Dendritic cell treated with granulocyte-macrophage colony-stimulating factor and Interleukin-4, amounts not matched to agents 40 ng/mL and 50 ng/mL, for 4 days (primary cell): Measurements from ENCODE around the gene INO80.

Experiments used
- H3K27ac Mint-ChIP-seq: one replicate; pipeline ENCODE4 v1.8.0; 2022; ENCODE audit warnings: mild to moderate bottlenecking, mixed read lengths
- H3K27me3 Mint-ChIP-seq: one replicate; pipeline ENCODE4 v1.8.0; 2022; ENCODE audit warnings: mild to moderate bottlenecking, mixed read lengths
- H3K36me3 Mint-ChIP-seq: one replicate; pipeline ENCODE4 v1.8.0; 2022; ENCODE audit warnings: low read depth, mixed read lengths
- H3K4me1 Mint-ChIP-seq: one replicate; pipeline ENCODE4 v1.8.0; 2022; ENCODE audit warnings: low read depth, mixed read lengths
- H3K4me3 Mint-ChIP-seq: one replicate; pipeline ENCODE4 v1.8.0; 2022; ENCODE audit warnings: mild to moderate bottlenecking, moderate library complexity, mixed read lengths
- H3K9me3 Mint-ChIP-seq: one replicate; pipeline ENCODE4 v1.8.0; 2022; ENCODE audit warnings: mixed read lengths
- intact Hi-C: fragments of 100-400 bp; cut with micrococcal nuclease; formaldehyde crosslinking; loops from one replicate; pipeline ENCODE4 v1.15.0; 2022

The INO80 gene

DNA sequence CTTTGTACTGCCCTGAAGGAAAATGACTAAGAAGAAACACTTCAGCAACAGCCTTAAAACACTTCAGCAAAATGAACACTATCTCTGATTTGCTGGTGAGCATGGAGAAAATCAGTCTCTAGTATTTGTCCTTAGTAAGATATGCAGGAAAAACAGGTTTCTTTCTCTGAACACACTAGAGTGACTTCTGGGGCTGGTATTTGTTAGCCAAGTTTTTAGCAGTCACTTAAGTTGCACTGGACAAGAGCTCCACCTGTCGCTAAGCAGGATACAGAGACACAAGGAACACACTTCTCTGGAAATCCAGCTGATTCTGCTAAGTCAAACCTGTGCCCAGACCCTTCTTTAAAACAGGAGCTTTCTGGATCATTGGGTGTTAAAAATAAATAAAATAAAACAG is 97.5 kb downstream of the INO80 start:
- Mint-ChIP-seq H3K27me3 (no peaks in the 10 kb centered on the region), H3K9me3 (no peaks in the 10 kb centered on the region), H3K27ac (no peak overlapping the region), H3K4me3 (no peak overlapping the region), H3K4me1 (peaks cover 45% of the 10 kb centered on the region), H3K36me3 (peaks cover 84% of the 10 kb centered on the region)
- intact Hi-C loops: loop anchor here (10.0 kb wide), 1 partner anchor 274 kb away; no protein-coding TSS in a partner anchor

DNA sequence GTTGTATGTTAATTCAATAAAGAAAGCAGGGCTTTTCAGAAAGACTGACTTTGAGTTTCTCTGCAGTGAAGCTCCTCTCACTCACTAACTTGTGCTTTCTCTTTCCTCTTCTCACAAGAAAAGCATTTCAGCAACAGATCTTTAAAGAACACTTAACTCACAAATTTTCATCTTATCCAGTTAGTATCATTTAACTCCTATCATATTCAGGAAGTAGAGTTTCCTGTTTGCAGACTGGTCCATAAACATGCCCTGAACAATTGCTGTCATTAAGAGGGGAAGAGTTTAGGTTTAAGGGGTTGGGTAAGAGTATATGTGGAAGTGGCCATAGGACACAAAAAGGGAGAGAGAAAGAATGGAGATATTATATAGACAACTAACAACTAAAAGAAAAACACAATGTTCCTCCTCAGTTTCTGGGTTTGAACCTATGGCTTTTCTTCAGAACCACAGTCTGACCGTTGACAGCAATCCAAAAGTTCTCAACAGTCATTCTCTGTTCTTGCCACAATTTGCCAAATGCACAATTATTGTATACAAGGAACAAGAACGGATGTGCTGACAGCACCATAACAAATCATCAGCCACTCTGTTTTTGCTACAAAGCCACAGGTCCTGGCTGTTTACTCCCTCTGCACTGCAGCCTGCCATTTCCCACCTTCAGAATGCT is 98.9 kb downstream of the INO80 start:
- Mint-ChIP-seq H3K9me3 (no peaks in the 10 kb centered on the region), H3K4me3 (no peak overlapping the region), H3K4me1 (peaks cover 52% of the 10 kb centered on the region), H3K36me3 (peaks cover 83% of the 10 kb centered on the region), H3K27ac (no peak overlapping the region), H3K27me3 (no peaks in the 10 kb centered on the region)
- intact Hi-C loops: loop anchor here (10.0 kb wide), 1 partner anchor 272 kb away; no protein-coding TSS in a partner anchor

DNA sequence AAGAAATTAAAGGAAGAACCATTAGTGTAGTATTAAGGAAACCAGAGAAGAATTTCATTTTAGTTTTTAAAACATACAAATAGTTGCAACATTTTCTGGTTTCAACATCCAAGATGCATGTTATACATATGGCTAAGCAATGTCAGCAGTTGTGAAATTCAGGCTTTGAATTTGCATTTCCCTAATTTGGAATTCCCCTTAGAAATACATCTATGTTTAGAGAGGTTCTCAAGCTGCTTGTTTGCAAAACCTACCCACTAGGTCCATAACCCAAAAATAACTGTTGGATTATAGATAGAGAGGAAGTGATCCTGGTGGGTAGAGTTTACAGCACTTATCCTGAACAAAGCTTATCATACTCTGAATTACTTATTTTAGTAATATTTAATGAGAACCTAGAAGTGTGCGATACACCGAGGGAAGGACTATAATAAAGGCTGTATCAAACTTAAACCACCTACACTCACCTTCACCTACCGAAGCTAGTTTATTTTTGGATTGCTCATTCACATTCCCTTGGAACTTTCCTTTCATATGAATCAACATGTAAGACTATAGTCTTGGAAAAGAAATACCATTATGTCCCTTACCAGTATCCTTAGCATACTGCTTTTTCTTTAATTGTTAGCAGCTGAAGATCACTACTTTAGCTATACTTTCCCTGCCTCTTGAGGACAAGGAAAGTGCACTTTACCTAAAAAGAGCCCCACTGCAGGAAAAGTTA is 102.2 kb downstream of the INO80 start:
- H3K27ac Mint-ChIP-seq: no peak overlapping the region
- intact Hi-C loops: loop anchor here (10.0 kb wide), 1 partner anchor 269 kb away; no protein-coding TSS in a partner anchor
- no peak overlapping the region for H3K4me3 Mint-ChIP-seq
- no peaks in the 10 kb centered on the region for H3K27me3 Mint-ChIP-seq
- peaks cover 84% of the 10 kb centered on the region for H3K36me3 Mint-ChIP-seq
- no peaks in the 10 kb centered on the region for H3K9me3 Mint-ChIP-seq
- H3K4me1 Mint-ChIP-seq: peaks cover 45% of the 10 kb centered on the region

DNA sequence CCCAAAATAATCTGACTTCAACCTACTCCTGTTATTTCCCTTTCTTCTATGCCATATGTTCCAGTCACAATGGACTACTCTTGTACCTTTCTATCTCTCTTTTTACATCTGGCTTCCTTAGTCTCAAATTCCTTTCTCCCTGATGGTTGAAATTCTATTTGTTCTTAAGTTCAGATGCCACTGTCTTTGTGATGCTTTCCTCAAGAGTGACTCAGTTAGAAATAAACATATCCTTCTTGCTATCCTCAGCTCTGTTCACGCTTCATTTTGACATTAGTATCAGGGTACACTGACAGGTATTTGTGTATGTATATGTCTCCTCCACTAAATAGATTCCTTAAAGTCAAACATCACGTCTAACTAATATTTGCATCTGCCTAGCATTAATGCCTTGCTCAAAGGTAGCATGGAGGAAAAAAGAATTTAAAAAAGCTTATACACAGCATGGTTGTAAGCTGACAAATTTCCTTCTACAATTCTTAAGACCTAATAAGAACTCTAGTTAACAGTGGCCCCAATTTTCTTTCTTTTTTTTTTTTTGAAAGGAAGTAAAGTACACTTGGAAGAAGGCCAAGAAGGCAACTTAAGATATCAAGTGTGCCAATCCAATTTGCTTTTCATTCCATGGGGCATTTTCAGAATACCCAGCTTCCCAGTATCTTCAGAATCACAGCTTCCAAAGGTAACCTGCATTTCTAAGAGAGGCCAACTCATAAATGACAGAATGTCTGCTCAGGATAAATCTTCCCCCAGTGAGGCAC is 104.8 kb downstream of the INO80 start:
- Mint-ChIP-seq H3K27me3 (no peaks in the 10 kb centered on the region), H3K27ac (no peak overlapping the region), H3K4me3 (no peak overlapping the region), H3K9me3 (no peaks in the 10 kb centered on the region), H3K4me1 (peaks cover 21% of the 10 kb centered on the region), H3K36me3 (peaks cover 81% of the 10 kb centered on the region)
- intact Hi-C loops: loop anchor here (10.0 kb wide), 1 partner anchor 266 kb away; no protein-coding TSS in a partner anchor

DNA sequence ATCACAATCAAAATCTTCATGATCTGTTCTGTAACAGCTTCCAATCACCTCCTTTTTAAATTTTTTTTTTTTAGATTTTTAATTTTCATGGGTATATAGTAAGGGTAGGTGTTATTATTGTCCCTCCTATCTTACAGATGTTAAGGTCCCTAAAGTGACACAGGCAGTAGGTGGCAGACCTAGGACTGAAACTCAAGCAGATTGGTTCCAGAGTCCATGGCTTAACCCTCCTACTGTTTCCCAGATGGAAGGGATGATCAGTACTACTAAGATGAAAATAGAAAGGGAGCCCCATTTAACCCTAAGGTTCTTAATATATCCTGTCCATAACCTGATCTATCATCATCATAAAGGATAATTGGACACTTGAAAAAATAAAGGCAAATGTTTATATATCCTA is 105.7 kb downstream of the INO80 start:
- H3K36me3 Mint-ChIP-seq: peaks cover 81% of the 10 kb centered on the region
- H3K9me3 Mint-ChIP-seq: no peaks in the 10 kb centered on the region
- no peaks in the 10 kb centered on the region for H3K27me3 Mint-ChIP-seq
- intact Hi-C loops: loop anchor here (10.0 kb wide), 1 partner anchor 266 kb away; no protein-coding TSS in a partner anchor
- H3K27ac Mint-ChIP-seq: no peak overlapping the region
- H3K4me3 Mint-ChIP-seq: no peak overlapping the region
- peaks cover 21% of the 10 kb centered on the region for H3K4me1 Mint-ChIP-seq

DNA sequence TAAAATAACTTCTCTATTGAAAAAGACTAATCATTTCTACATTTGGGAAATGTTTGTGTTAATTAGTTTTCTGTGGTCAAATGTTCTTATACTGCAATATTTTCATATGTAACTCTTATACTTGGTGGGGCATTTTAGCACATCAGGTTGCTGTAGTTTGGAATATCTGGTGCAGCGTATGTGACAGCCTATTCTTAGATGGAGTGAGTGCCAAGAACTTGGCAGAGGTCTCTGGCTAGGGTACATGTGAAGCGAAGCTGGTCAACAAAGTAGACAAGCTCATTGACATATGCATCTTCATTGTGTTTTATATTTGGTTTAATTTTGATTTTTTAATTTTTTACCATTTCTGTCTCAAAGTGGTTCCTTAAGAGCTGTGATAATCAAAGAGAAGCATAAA is 109.6 kb downstream of the INO80 start:
- Mint-ChIP-seq H3K4me1 (no peaks in the 10 kb centered on the region), H3K27ac (no peak overlapping the region), H3K4me3 (no peak overlapping the region), H3K36me3 (peaks cover 86% of the 10 kb centered on the region), H3K27me3 (no peaks in the 10 kb centered on the region), H3K9me3 (no peaks in the 10 kb centered on the region)
- intact Hi-C loops: no loop called here

DNA sequence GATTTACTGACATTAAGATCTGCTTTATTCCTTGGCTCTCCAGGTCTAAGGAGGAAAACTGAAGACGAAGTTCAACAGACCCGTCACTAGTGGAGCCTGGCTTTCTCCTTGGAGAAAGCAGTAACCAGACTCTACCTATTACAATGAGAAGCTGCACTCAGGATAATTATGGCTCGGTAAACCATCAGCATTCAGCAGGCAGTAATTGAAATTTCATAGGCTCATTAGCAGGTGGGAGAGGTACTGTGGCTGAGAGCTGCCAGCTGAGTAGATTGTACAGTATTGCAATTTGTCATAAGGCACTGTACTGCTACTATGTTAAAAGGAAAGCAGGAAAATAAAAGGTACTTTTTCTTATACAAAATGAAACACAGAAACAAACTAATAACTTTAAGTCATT is 111.6 kb downstream of the INO80 start:
- Mint-ChIP-seq H3K4me1 (no peaks in the 10 kb centered on the region), H3K27me3 (no peaks in the 10 kb centered on the region), H3K4me3 (no peak overlapping the region), H3K36me3 (peaks cover 90% of the 10 kb centered on the region), H3K27ac (no peak overlapping the region), H3K9me3 (no peaks in the 10 kb centered on the region)
- intact Hi-C loops: no loop called here

DNA sequence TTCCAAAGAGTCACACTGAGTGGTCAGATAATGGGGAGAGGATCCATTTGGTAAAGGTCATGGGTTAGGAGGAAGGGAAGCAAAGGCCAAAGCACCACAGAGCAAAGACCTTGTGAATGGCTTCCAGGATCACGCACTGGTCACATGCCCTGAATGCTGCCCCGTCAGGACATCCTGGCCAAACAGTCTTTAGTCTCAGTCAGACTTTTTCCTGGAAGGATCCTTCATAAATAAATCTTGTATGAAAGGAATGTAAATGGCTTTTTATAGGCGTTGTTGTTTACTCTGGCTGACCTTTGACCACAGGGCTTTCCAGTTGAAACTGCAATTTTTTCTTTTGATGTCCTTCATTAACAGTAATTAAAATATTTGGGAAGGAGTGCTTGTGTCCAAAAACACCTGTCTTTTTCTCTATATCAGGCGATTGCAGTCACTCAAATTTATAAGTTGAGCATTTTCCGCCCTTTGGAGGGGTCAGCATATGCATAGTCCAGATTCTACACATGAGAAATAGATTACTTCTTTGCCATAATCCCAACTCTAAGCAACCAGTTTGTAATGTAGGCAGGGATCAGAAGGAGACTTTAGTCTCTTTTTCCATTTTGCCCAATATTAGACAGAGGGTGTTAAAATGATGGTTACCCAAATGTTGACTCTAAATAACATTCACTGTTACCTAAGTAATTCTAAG is 114.4 kb downstream of the INO80 start:
- no peak overlapping the region for H3K4me3 Mint-ChIP-seq
- intact Hi-C loops: no loop called here
- no peaks in the 10 kb centered on the region for H3K9me3 Mint-ChIP-seq
- H3K4me1 Mint-ChIP-seq: no peaks in the 10 kb centered on the region
- no peaks in the 10 kb centered on the region for H3K27me3 Mint-ChIP-seq
- H3K36me3 Mint-ChIP-seq: peaks cover 84% of the 10 kb centered on the region
- no peak overlapping the region for H3K27ac Mint-ChIP-seq

DNA sequence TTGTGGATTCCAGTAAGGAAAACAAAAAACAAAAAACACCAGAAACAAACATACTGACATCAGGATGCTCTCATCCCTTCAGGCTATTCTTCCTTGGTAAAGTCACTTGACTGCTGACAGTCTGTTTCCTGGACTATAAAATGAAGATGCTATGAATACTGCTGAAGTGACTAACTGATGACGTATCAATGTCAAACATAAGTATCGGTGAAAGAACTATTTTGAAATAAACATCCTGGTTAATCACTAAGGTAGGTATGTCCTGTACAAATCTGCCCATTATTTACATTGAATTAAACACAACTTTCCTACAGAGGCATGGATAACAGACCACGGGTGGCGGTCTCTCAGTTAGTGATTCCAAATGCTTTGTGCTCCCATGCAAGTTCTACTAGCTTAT is 116.9 kb downstream of the INO80 start:
- Mint-ChIP-seq H3K9me3 (no peaks in the 10 kb centered on the region), H3K27me3 (no peaks in the 10 kb centered on the region), H3K36me3 (peaks cover 86% of the 10 kb centered on the region), H3K4me1 (no peaks in the 10 kb centered on the region), H3K4me3 (no peak overlapping the region), H3K27ac (no peak overlapping the region)
- intact Hi-C loops: no loop called here

DNA sequence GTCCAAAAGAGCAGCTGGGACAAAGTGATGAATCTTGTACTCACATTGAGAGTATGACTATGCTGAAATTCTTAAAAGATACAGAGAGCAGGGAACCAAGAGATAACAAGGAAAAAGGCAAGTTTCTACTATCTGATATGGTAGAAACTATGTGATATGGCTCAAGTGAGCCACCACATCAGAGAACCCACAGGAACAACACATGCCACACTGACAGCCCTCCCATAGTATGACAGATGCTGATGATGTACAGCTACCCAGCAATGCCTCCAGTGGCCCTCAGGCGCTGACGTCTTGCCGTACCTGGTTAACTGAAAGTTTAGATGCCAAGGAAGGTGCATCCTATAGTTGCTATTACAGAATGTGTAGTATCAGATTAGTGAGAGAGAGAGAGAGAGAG is 120.4 kb downstream of the INO80 start:
- Mint-ChIP-seq H3K4me1 (no peaks in the 10 kb centered on the region), H3K36me3 (peaks cover 92% of the 10 kb centered on the region), H3K9me3 (no peaks in the 10 kb centered on the region), H3K27me3 (no peaks in the 10 kb centered on the region), H3K4me3 (no peak overlapping the region), H3K27ac (no peak overlapping the region)
- intact Hi-C loops: no loop called here

DNA sequence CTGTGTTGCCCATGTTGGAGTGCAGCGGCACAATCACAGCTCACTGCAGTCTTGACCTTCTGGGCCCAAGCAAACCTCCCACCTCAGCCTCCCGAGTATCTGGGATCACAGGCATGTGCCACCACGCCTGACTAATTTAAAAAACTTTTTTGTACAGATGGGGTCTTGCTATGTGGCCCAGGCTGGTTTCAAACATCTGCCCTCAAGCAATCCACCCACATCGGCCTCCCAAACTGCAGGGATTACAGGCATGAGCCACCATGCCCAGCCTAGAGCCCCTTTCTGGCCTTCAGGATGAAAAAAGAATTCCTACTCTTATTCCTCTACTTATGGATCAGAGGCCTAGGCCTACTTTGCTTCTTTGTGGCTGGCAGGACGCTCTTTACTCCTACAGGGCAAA is 123.3 kb downstream of the INO80 start:
- no peak overlapping the region for H3K4me3 Mint-ChIP-seq
- no peaks in the 10 kb centered on the region for H3K4me1 Mint-ChIP-seq
- peaks cover 99% of the 10 kb centered on the region for H3K36me3 Mint-ChIP-seq
- H3K9me3 Mint-ChIP-seq: no peaks in the 10 kb centered on the region
- no peaks in the 10 kb centered on the region for H3K27me3 Mint-ChIP-seq
- H3K27ac Mint-ChIP-seq: no peak overlapping the region
- intact Hi-C loops: no loop called here

DNA sequence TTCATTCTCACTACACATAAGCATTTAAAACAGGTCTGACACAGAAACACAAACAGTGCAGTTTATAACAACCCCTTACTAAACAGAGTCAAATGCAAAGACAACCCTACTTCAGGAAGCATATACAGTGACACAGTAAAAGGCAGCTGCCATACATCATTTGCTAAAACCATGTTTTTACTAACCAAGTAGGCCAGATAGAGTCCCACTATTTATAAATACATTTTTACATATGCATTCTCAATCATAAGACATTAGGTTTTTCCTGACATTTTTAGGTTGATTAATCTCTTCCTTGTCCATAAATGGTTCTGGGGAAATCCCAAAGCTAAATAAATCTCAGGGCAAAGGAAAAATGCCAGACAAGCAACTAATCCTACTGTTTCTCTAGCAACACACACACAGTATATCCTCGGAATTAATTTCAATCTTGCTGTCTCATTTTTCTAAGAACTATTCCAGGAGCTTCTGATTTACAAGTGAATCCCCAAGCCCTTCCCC is 123.8 kb downstream of the INO80 start:
- intact Hi-C loops: no loop called here
- H3K4me1 Mint-ChIP-seq: no peaks in the 10 kb centered on the region
- H3K9me3 Mint-ChIP-seq: no peaks in the 10 kb centered on the region
- H3K27ac Mint-ChIP-seq: no peak overlapping the region
- H3K36me3 Mint-ChIP-seq: peaks cover 100% of the 10 kb centered on the region
- no peak overlapping the region for H3K4me3 Mint-ChIP-seq
- H3K27me3 Mint-ChIP-seq: no peaks in the 10 kb centered on the region

DNA sequence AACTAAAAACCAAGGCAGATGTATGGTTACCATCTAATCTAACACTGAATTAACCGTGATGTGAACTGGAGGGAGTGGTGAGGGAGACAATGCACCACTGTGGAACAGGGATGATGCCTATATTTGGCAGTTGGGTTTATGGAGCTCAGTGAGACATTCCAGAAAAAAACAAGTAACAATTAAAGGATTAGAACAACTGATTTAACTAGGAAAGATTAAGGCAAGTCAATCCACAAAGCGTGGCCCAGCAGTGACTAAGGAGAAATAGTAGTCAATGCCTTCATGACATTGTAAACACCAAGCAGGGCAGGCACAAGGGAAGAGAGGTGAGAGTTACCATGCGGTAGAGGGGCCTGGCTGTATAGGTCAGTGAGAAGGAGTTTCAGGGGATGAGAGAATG is 124.7 kb downstream of the INO80 start:
- H3K4me1 Mint-ChIP-seq: no peaks in the 10 kb centered on the region
- no peak overlapping the region for H3K27ac Mint-ChIP-seq
- H3K9me3 Mint-ChIP-seq: no peaks in the 10 kb centered on the region
- intact Hi-C loops: no loop called here
- no peaks in the 10 kb centered on the region for H3K27me3 Mint-ChIP-seq
- H3K4me3 Mint-ChIP-seq: no peak overlapping the region
- H3K36me3 Mint-ChIP-seq: peaks cover 100% of the 10 kb centered on the region
